H9 (cell line): Measurements from ENCODE around the gene BAG3. TPM values are rescaled to one million over a fixed set of nuclear protein-coding genes. Genes with fewer than 3 reads are reported as not detected.

Source experiments
- DNase-seq: peaks from one replicate; pipeline ENCODE4 v3.0.0-alpha.2; 2017
- H2AFZ ChIP-seq: one replicate; pipeline ENCODE4 v1.6.1; 2013; ENCODE audit warnings: mild to moderate bottlenecking, low read length, control low read depth, moderate library complexity
- H2AK5ac ChIP-seq: 2 replicates; pipeline ENCODE4 v1.6.1; 2013; ENCODE audit warnings: low read length, control low read depth, mixed read lengths; ENCODE audit not compliant: insufficient read length
- H2BK120ac ChIP-seq: one replicate; pipeline ENCODE4 v1.6.1; 2013; ENCODE audit warnings: low read depth, mild to moderate bottlenecking, low read length, control low read depth, inconsistent platforms; ENCODE audit not compliant: poor library complexity, severe bottlenecking
- H2BK12ac ChIP-seq: 2 replicates; pipeline ENCODE4 v1.6.1; 2013; ENCODE audit warnings: low read length, control low read depth, mixed read lengths, low read depth; ENCODE audit not compliant: insufficient read length
- H2BK15ac ChIP-seq: 2 replicates; pipeline ENCODE4 v1.6.1; 2013; ENCODE audit warnings: low read depth, low read length, control low read depth
- H2BK20ac ChIP-seq: one replicate; pipeline ENCODE4 v1.6.1; 2013; ENCODE audit warnings: low read depth, mild to moderate bottlenecking, low read length, control low read depth, inconsistent platforms; ENCODE audit not compliant: poor library complexity, severe bottlenecking
- H2BK5ac ChIP-seq: 2 replicates; pipeline ENCODE4 v1.6.1; 2013; ENCODE audit warnings: low read length, control low read depth, mixed read lengths; ENCODE audit not compliant: insufficient read length
- H3K14ac ChIP-seq: 2 replicates; pipeline ENCODE4 v1.6.1; 2013; ENCODE audit warnings: low read length, control low read depth; ENCODE audit not compliant: insufficient read depth
- H3K18ac ChIP-seq: 2 replicates; pipeline ENCODE4 v1.6.1; 2013; ENCODE audit warnings: low read depth, mild to moderate bottlenecking, mixed read lengths, low read length, control low read depth; ENCODE audit not compliant: insufficient read length
- H3K23ac ChIP-seq: 2 replicates; pipeline ENCODE4 v1.6.1; 2013; ENCODE audit warnings: low read length, control low read depth, mixed read lengths, low read depth; ENCODE audit not compliant: insufficient read length
- H3K23me2 ChIP-seq: 2 replicates; pipeline ENCODE4 v1.6.1; 2013; ENCODE audit warnings: low read depth, mild to moderate bottlenecking, mixed read lengths, low read length, control low read depth; ENCODE audit not compliant: insufficient read length, poor library complexity, severe bottlenecking
- H3K27ac ChIP-seq: 2 replicates; pipeline ENCODE4 v1.5.1; 2013; ENCODE audit warnings: low read length, control low read depth, mixed read lengths, low read depth; ENCODE audit not compliant: insufficient read length
- H3K27me3 ChIP-seq: 2 replicates; pipeline ENCODE4 v1.6.1; 2013; ENCODE audit warnings: low read length, control low read depth, inconsistent platforms; ENCODE audit not compliant: insufficient read depth
- H3K4ac ChIP-seq: 2 replicates; pipeline ENCODE4 v1.6.1; 2013; ENCODE audit warnings: low read depth, mild to moderate bottlenecking, control low read depth, inconsistent platforms, low read length, moderate library complexity
- H3K4me1 ChIP-seq: 2 replicates; pipeline ENCODE4 v1.6.1; 2013; ENCODE audit warnings: low read length, control low read depth, inconsistent platforms; ENCODE audit not compliant: insufficient read depth
- H3K4me2 ChIP-seq: 2 replicates; pipeline ENCODE4 v1.6.1; 2013; ENCODE audit warnings: low read length, control low read depth, mixed read lengths; ENCODE audit not compliant: insufficient read length, insufficient read depth
- H3K56ac ChIP-seq: 2 replicates; pipeline ENCODE4 v1.6.1; 2013; ENCODE audit warnings: low read depth, mild to moderate bottlenecking, mixed read lengths, low read length, control low read depth; ENCODE audit not compliant: insufficient read length
- H3K79me1 ChIP-seq: 2 replicates; pipeline ENCODE4 v1.6.1; 2013; ENCODE audit warnings: low read depth, mild to moderate bottlenecking, moderate library complexity, low read length, control low read depth, inconsistent platforms; ENCODE audit not compliant: insufficient read depth, poor library complexity, severe bottlenecking
- H3K79me2 ChIP-seq: 2 replicates; pipeline ENCODE4 v1.6.1; 2013; ENCODE audit warnings: low read length, control low read depth, inconsistent platforms; ENCODE audit not compliant: insufficient read depth
- H3K9ac ChIP-seq: 2 replicates; pipeline ENCODE4 v1.6.1; 2013; ENCODE audit warnings: low read length, control low read depth, mixed read lengths; ENCODE audit not compliant: insufficient read length; ENCODE audit errors: extremely low read depth
- H3K9me3 ChIP-seq: one replicate; pipeline ENCODE4 v1.6.1; 2013; ENCODE audit warnings: low read depth, low read length, inconsistent platforms; ENCODE audit not compliant: control insufficient read depth
- H3T11ph ChIP-seq: one replicate; pipeline ENCODE4 v1.6.1; 2013; ENCODE audit warnings: mild to moderate bottlenecking, low read length, control low read depth, inconsistent platforms
- H4K20me1 ChIP-seq: one replicate; pipeline ENCODE4 v1.6.1; 2013; ENCODE audit not compliant: control insufficient read depth, insufficient read length, insufficient read depth
- H4K5ac ChIP-seq: 2 replicates; pipeline ENCODE4 v1.6.1; 2013; ENCODE audit warnings: low read depth, mild to moderate bottlenecking, mixed read lengths, low read length, control low read depth; ENCODE audit not compliant: insufficient read length
- H4K8ac ChIP-seq: replicated peaks from 2 replicates; pipeline ENCODE4 v1.6.1; 2013; ENCODE audit warnings: low read length, control low read depth, mixed read lengths, low read depth; ENCODE audit not compliant: insufficient read length
- H4K91ac ChIP-seq: 2 replicates; pipeline ENCODE4 v1.6.1; 2013; ENCODE audit warnings: low read depth, mild to moderate bottlenecking, moderate library complexity, mixed read lengths, low read length, control low read depth; ENCODE audit not compliant: insufficient read length
- H3K27ac Mint-ChIP-seq, 3 experiments: 2 replicates in 2 of 3; 3 replicates in 1 of 3; pipeline ENCODE4 v1.8.0; 2020 to 2021; ENCODE audit warnings: mixed read lengths in 3 of 3, mild to moderate bottlenecking in 1 of 3, moderate library complexity in 1 of 3
- H3K27me3 Mint-ChIP-seq: 2 replicates; pipeline ENCODE4 v1.8.0; 2021; ENCODE audit warnings: low read depth, mild to moderate bottlenecking, moderate library complexity, mixed read lengths
- H3K36me3 Mint-ChIP-seq, 3 experiments: 2 replicates in 2 of 3; 3 replicates in 1 of 3; pipeline ENCODE4 v1.8.0; 2020 to 2021; ENCODE audit warnings: low read depth in 3 of 3, mixed read lengths in 3 of 3; ENCODE audit not compliant: insufficient read depth in 1 of 3
- H3K4me1 Mint-ChIP-seq, 2 experiments: 2 replicates each; pipeline ENCODE4 v1.8.0; 2020; ENCODE audit warnings: mixed read lengths in 2 of 2
- H3K4me3 Mint-ChIP-seq, 2 experiments: 2 replicates in 1 of 2; 3 replicates in 1 of 2; pipeline ENCODE4 v1.8.0; 2020 to 2021; ENCODE audit warnings: mild to moderate bottlenecking in 2 of 2, mixed read lengths in 2 of 2, moderate library complexity in 1 of 2
- H3K9me3 Mint-ChIP-seq, 2 experiments: 2 replicates in 1 of 2; 3 replicates in 1 of 2; pipeline ENCODE4 v1.8.0; 2020; ENCODE audit warnings: mild to moderate bottlenecking in 2 of 2, mixed read lengths in 2 of 2, moderate library complexity in 1 of 2
- CTCF ChIP-seq: fragments of 200-600 bp; sonication (generic); conservative IDR thresholded peaks from 3 replicates; pipeline ENCODE4 v1.8.0; 2021; ENCODE audit warnings: antibody characterized with exemption, mild to moderate bottlenecking
- WGBS: extraction: QIAGEN DNeasy Blood & Tissue Kit; methylation state at CpG from one replicate; pipeline ENCODE4 v1.1.7; 2013; ENCODE audit warnings: missing lambda C conversion rate, low lambda C conversion rate, mixed read lengths; ENCODE audit not compliant: insufficient read length; ENCODE audit errors: extremely low coverage; 5-methylcytosine and 5-hydroxymethylcytosine counted together
- total RNA-seq: library from RNA; stranded (reverse); gene quantifications from 2 replicates; pipeline ENCODE4 v1.2.1, GENCODE V29; 2021

BAG3 gene
- total RNA-seq, 1 experiment from 2014 or later = 11.4 TPM

- no peak overlapping the region for H2AK5ac ChIP-seq
- H4K5ac ChIP-seq = no peak overlapping the region
- H4K20me1 ChIP-seq = peaks cover under 1% of the 10 kb centered on the region
- H3T11ph ChIP-seq = no peak overlapping the region
- H2BK12ac ChIP-seq = no peak overlapping the region
- no peak for DNase-seq
- H3K4me3 Mint-ChIP-seq = no peak overlapping the region
- no peak overlapping the region for H3K18ac ChIP-seq
- H4K91ac ChIP-seq = no peak overlapping the region
- H2BK120ac ChIP-seq = no peak overlapping the region
- H3K27ac ChIP-seq = no peak overlapping the region
- no peaks in the 10 kb centered on the region for H3K27me3 Mint-ChIP-seq
- H3K14ac ChIP-seq = no peak overlapping the region
- no peaks in the 10 kb centered on the region for H3K79me1 ChIP-seq
- no CpG with 5 or more reads among the region's 4 CpGs for WGBS
- peaks cover 21 to 38% (median 35%) of the 10 kb centered on the region in 3 experiments for H3K36me3 Mint-ChIP-seq
- peaks cover 4% of the 10 kb centered on the region; the same call in 1 of the 2 replicates for H3K4me1 ChIP-seq
- no peak overlapping the region for H3K56ac ChIP-seq
- no peak overlapping the region for H3K4ac ChIP-seq
- H3K4me2 ChIP-seq = no peak overlapping the region
- H3K27ac Mint-ChIP-seq = no peak overlapping the region
- no peak overlapping the region for H2AFZ ChIP-seq
- H3K79me2 ChIP-seq = no peaks in the 10 kb centered on the region; the same call in 1 of the 2 replicates
- no peak overlapping the region for H3K9ac ChIP-seq
- no peak overlapping the region for H2BK15ac ChIP-seq
- no peak for TF ChIP-seq CTCF
- no peak overlapping the region for H2BK5ac ChIP-seq
- no peaks in the 10 kb centered on the region for H3K9me3 ChIP-seq
- no peak overlapping the region for H4K8ac ChIP-seq
- no peak overlapping the region for H3K23ac ChIP-seq
- H3K23me2 ChIP-seq = no peaks in the 10 kb centered on the region
- peaks cover 29 to 36% of the 10 kb centered on the region in 2 experiments for H3K4me1 Mint-ChIP-seq
- no peak overlapping the region for H2BK20ac ChIP-seq
- no peaks in the 10 kb centered on the region; a peak in 1 of 5 replicates for H3K9me3 Mint-ChIP-seq
- no peaks in the 10 kb centered on the region for H3K27me3 ChIP-seq
Measured at GRCh38 chr10:119671381-119671780, 20.2 kb downstream of the BAG3 start.
